Left kidney (tissue), 2 donors: ENCODE data around the gene RIN3. TPM values are rescaled to one million over a fixed set of nuclear protein-coding genes. Genes with fewer than 3 reads are reported as not detected.

Experiments used
- DNase-seq: peaks from one replicate; pipeline ENCODE4 v3.0.0-alpha.2; 2013
- polyA plus RNA-seq: library from polyadenylated mRNA; unstranded; fragments of 120-200 nt; gene quantifications from one replicate; pipeline ENCODE4 v1.2.1, GENCODE V29; 2013; ENCODE audit not compliant: insufficient read length

RIN3 gene
- polyA plus RNA-seq, 1 donor: 4.7 TPM

GRCh38 chr14:92507174-92507768 lies 6.3 kb upstream of the RIN3 start:
- no peak for DNase-seq

DNA sequence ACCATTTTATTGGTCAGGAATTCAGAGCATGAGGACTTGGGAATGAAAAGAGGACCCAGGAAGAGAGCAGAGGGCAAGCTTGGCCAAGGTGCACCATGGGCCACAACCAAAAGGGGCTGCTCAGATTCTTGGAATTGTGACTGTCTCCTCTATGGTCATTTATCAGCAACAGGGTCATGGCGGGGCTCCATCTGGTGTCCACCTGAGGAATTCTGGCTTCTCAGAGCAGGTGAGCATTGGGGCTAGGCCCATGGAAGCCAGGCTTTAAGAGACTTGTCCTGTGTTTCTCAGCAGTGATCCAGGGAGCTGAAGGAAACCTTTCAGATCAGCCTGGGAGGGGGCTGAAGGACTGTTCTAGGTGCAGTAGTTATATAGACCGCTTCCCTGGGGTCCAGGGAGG lies 2.6 kb upstream of the RIN3 start:
- no peak for DNase-seq

DNA sequence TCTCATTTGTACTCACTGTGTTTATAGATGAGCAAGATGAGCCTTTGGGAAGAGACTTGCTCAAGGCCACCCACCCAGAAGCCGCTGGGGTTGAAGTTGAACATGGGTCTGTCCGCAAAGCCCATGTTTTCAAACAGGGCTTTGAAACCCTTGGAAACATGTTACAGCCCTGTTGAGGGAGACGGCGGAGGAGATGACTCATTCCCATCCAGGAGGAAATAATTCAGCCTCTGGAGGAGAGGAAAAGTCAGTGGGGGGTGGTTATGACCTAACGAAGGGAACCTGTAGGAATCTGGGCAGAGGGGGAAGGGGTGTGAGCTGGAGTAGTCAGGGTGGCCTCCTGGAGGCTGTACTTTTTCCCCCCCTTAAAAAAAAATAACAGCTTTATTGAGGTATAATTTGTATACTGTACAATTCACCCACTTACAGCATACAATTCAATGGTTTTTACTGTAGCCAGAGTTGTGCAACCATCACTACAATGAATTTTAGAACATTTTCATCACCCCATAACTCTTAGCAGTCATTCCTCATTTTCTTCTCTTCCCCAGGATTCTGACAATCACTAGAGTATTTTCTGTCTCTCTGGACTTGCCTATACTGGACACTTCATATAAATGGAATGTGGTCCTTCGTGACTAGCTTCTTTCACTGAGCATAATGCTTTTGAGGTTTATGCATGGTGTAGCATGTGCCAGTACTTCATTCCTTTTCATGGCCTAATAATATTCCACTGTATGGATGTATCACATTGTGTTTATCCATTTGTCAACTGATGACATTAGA lies 1.9 kb upstream of the RIN3 start:
- DNase-seq: no peak

DNA sequence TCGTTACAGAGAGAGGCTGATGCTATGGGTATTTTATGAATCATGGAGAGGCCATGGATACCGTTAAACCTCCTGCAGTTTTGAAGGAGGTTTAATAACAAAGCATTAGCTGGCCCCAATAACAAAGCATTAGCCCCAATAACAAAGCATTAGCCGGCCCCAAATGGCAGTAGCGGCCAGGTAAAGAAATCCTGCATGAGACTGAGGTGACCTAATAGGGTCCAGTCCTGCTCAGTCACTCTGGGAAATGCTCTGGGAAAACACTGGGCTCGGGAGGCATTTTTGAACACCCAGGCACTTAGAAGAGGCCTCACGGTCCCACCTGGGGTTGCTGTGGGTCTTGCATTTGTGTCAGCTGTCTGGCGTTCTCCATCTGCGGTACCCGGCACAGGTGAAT lies 776 bp upstream of the RIN3 start:
- no peak for DNase-seq

GRCh38 chr14:92513966-92514843 lies 624 bp downstream of the RIN3 start:
- no peak for DNase-seq

DNA sequence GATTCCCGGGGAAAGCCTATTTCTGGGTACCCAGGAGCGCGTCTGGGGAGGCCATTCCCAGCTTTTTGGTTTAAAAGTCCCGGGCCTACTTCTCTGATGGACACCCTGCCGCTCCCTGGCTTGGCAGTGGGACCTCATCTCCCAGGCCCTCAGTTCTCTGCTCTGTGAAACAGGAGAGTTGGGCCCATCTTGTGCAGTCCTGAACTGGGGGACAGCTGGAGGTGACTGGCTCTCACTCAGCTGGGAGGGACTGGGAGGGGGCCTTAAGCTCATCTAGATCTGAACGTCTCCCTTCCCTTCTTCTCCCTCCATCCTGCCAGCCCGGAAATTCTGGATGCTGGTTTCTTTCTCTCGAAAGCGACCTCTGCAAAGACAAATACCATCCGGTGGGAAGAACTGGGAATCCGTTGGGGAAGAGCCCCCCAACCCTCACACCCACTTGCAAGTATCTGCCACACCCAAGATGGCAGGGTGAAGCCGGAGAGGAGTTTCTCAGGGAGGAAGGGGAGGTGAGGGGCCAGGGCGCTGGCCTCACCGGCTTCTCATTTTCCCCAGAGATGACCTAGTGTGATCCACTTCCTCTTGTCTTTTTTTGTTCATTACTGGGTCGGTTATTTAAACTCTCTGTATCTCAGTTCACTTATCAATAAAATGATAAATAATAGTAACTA lies 1.4 kb downstream of the RIN3 start:
- no peak for DNase-seq

DNA sequence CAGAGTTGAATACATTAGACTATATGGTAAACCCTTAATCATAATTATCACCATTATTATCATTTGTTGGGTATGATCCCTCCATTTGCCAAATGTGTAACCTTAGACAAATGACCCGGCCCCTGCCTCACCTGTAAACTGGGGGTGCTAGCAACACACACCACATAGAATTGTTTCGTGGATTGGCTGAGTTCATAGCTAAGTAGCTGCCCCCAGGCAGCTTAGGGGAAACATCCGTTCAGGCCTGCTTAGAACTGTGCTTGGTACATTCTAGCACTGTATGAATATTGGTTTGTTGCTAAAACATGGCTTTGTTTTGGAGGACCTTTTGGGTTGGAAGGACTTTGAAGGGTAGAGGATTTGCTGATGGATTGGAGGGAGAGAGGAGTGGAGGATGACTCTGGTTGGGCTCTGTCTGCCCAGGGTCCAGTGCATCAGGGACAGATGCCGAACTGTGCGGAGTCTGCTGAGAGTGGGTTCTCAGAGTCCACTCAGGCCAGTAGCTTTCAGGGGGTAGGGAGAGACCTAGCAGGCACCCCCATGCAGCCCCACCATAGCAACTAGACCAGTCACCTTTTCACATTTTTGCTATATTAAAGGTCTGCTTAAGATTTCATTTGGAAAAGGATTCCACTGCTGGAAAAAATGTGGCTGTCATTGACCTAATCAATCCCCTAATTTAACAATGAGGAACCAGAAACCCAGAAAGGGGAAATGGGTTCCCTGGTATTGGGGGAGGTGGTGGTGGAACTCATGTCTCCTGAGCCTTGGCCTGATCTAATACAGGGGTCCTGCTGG lies 2.2 kb downstream of the RIN3 start:
- DNase-seq: no peak

- no peak for DNase-seq
Measured at GRCh38 chr14:92516344-92516965, 2.9 kb downstream of the RIN3 start.

DNA sequence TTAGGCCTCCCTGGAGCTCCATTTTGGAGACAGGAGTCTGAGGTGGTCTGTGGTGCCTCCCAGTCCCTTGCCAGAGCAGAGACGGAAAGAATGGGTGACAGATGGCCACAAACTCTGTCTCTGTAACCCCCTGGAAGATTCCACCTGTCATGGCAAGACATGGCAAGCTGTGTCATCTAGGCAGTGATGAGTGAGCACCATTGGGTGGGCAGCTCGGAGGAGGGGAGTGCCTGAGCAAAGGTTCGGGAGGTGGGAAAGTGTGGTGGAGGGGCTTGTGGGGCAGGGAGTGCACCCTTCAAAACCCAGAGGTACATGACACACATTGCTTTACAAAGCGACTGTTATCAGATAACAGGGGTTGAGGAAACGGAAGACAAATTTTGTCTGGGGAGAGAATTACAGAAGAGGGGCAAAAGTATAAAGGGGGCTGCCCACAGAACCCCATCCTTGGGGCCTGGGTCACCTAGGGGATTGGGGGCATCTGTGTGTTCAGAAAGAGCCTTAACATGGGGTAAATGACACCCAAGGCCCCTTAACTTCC lies 3.5 kb downstream of the RIN3 start:
- DNase-seq: no peak

- no peak for DNase-seq
Measured at GRCh38 chr14:92517761-92518160, 4.2 kb downstream of the RIN3 start.

- no peak for DNase-seq
Measured at GRCh38 chr14:92519246-92520101, 5.9 kb downstream of the RIN3 start.

DNA sequence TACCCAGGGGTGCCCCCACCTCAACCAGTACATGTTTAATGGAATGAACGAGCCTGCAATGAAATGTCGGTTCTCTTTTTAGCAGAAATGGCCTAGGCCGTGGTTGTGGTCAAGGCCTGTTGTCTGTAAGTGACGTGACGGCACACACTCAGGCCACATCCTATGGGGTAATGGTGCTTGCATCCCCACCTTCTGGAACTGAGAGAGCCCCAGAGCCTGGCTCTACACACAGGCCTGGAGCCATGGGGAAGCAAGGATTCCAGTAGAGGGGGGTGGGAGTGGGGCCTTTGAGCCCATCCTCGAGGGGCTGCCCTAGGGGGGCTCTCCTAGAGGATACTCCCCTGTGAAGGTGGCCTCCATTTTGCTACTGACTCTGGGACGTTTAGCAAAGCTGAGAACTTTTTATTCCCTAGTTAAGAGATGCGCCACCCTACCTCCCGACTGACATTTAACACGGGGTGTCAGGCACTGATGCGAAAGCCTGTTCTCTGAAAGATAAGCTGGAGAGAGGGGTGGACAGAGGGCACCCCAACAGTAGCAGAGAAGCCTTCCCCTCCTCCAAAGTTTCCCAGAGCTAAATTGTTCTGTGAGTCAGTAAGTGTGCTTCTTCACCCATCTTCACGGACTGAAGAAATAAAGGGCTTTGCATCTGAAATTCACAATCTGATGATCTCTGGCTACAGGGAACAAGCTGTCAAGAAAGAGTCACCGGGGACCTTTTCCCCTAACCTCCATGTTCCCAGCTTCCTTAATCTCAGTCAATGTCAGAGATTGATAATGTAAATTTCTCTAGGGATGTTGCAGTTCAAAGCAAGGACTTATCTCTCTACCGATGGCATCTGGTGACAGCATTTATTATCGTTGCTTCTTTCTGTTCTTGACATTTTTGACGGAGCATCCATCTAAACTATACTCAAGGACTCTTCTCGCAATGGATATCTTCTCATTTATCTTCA lies 6.8 kb downstream of the RIN3 start:
- no peak for DNase-seq

DNA sequence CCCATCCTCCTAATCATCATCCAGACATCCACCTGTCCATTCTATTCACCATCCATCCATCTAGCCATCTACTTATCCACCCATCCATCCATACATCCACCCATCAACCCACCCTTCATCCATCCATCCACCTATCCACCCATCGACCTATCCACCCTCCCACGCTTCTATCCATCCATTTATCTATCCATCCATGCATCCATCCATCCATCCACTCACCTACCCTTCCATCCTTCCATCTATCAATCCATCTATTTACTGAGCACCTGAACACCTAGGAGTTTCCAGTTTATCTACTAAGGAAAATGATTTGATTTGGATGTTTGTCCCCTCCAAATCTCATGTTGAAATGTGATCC lies 7.5 kb downstream of the RIN3 start:
- DNase-seq: no peak

DNA sequence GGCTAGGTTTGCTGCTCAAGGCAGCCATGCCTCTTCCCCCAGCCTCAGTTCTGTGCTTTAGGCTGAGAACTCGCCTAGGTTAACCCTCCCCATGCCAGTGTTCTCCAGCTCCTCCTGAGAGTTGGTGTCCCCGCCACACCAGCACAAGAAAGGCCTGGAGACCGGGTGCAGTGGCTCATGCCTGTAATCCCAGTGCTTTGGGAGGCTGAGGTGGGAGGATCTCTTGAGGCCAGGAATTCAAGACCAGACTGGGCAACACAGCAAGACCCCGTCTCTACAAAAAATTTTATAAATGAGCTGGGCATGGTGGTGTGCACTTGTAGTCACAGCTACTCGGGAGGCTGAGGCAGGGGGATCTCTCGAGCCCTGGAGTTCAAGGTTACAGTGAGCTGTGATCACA lies 10.2 kb downstream of the RIN3 start:
- no peak for DNase-seq

DNA sequence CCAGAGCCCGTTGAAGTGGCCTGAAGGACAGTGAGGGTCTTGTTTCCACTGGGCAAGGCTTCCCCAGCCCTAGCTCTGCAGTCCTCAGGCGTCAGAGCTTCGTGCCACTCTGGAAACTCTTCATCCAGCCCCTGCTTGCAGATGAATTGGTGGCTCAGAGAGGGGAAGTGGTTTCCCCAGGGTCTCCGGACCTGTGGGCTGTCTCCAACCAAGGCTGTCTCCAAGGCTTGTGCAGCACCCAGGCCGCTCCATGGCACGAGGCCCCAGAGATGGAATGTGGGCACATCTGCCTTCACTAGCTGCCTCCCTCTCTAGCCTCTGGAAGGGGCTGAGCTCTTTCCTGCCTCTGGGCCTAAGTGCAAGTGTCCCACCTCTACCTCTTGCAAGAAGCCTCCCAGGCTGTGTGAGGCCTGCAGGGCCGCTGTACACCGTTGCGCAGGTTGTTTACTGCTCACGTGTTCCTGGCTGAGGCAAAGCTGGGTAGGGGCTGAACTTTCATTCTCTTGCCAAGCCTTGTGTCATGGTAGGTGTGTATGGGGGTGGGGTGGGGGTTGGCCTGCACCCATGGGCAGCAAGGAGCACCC lies 11.1 kb downstream of the RIN3 start:
- DNase-seq: no peak

- DNase-seq: no peak
Measured at GRCh38 chr14:92525322-92526095, 11.9 kb downstream of the RIN3 start.

- no peak for DNase-seq
Measured at GRCh38 chr14:92527721-92528120, 14.1 kb downstream of the RIN3 start.
